GM12872 (cell line): Measurements from ENCODE around the gene MYO18A.

ENCODE experiments used
- CTCF ChIP-seq: IDR thresholded peaks from 3 replicates; pipeline ENCODE4 v1.5.1; 2011; ENCODE audit warnings: low read depth, mild to moderate bottlenecking, low read length, moderate library complexity; ENCODE audit not compliant: insufficient read depth

The MYO18A gene

GRCh38 chr17:29176558-29177351, 3.4 kb downstream of the MYO18A start:
- no peak for TF ChIP-seq CTCF

DNA sequence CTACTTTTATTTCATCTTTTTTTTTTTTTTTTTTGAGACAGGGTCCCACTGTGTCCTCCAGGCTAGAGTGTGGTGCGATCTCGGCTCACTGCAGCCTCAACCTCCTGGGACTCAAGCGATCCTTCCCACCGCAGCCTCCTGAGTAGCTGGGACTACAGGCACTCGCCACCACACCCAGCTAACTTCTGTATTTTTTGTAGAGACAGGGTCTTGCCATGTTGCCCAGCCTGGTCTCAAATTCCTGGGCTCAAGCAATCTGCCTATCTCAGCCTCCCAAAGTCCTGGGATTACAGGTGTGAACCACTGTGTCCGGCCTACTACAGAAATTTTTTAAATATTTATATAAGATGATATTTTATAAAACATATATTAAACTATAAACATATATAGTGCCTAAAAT, 4.8 kb downstream of the MYO18A start:
- TF ChIP-seq CTCF = no peak

DNA sequence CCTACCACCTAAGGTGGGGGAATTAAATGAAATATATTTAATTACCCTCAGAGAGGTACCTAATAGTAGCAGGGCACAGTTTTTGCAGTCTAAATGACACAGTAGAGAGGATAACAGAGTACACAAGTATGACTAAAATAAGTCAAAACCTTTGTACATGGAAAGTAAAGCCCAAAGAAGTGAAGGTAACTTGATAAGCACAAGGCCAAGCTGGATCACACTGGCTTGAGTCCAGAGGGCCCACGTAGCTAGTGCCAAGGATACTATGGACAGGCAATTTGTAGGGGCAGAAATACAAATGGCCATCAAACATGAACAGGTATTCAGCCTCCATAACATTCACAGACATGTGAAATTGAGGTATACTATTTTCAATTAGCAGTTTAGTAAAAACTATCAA, 7.6 kb downstream of the MYO18A start:
- TF ChIP-seq CTCF = no peak

DNA sequence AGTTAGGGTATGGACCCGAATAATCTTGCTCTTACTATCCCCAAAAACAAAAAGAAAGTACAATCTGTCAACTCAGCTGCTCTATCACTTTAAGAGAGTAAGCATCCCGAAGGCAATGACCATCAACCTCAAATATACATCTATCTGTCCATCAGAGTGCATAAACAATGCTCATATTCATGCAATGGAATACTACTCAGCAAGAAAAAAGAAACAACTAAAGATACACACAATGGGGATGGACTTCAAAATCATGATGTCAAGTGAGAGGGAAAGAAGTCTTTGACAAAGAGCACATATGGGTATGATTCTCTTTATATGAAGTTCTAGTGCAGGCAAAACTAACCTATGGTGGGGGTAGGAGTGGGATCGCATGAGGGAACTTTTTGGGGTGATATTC, 9.5 kb downstream of the MYO18A start:
- TF ChIP-seq CTCF = no peak

- TF ChIP-seq CTCF = no peak
Measured at GRCh38 chr17:29169806-29170591, 10.2 kb downstream of the MYO18A start.

DNA sequence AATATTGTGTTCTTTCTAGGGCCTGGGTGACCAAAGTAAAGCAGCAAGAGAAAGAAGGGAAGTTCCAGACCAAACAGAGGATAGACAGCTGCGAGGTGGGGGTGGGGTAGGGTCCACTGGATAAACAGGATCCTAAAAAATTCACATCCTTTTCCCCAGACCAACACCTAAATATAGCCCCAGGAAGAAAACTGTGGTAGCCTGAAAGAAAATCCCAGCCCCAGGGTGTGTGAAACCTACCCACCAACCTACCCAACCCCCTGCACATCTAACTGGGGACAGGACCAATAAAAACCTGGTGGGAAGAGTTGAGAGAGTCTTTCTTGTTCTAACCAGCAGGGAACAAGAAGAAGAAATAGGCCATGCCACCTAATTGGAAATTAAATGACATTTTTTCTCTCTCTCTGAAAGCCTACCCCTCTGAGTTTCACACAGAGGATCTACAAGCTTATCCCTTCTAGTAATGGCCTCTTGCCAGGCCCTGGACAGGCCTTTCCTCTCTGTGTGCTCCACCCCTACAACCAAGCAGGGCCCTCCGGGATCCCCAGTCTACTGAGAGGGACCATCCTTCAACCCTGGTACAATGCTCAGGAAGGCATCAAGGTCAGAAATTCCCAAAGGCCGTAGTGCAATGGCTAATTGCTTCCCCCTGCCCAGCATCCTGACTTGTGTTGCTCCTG, 12.0 kb downstream of the MYO18A start:
- TF ChIP-seq CTCF = no peak

DNA sequence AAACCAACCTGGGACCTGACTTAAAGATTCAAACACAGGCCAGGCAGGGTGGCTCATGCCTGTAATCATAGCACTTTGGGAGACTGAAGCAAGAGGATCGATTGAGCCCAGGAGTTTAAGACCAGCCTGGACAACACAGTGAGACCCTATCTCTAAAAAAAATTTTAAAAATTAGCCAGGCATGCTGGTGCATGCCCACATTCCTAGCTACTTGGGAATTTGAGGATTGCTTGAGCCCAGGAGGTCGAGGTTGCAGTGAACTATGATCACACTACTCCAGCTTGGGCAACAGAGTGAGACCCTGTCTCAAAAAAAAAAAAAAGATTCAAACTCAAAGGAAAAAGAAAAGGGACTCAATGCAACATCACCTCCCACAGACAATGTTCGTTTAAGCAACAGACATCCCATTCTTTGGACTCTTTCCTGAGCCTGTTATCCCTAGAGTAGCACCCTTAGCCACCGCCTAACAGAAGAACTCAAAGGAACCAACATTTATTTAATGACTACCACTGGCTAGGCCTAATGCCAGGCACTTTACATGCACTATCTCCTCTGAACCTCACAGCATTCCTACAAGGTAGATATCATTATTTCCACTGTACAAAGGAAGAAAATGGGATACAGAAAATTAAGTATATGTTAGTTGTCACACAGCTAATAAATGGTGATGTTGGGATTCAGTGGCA, 12.7 kb downstream of the MYO18A start:
- TF ChIP-seq CTCF = no peak
